Renal cortical epithelial cell (primary cell): ENCODE results near the gene PELI3. TPM values are rescaled to one million over a fixed set of nuclear protein-coding genes. Genes with fewer than 3 reads are reported as not detected.
A peak's percentile ranks its signal among the peaks of the same experiment; 100 is the strongest.

Experiments
- DNase-seq: peaks from one replicate; pipeline ENCODE4 v3.0.0-alpha.2; 2011; ENCODE audit warnings: low read depth
- total RNA-seq: library from RNA; depleted of rRNA; stranded (reverse); fragments of >200 nt; gene quantifications from 2 replicates; pipeline ENCODE4 v1.2.3, GENCODE V29; 2014

Gene PELI3
- total RNA-seq, 1 donor from 2014 or later, result 6.7 TPM

- no peak for DNase-seq
Measured at GRCh38 chr11:66505276-66505816, 38.6 kb downstream of the PELI3 start.

GRCh38 chr11:66509131-66509561 is 42.4 kb downstream of the PELI3 start:
- DNase-seq, result no peak

GRCh38 chr11:66510271-66510989 is 43.7 kb downstream of the PELI3 start, which contains the start of gene BBS1:
TSS of gene BBS1 (plus strand) at chr11:66510635. CDS start at chr11:66510660, 25 bp downstream.
- DNase-seq, result peak; percentile 42

- no peak for DNase-seq
Measured at GRCh38 chr11:66510990-66511339, 44.3 kb downstream of the PELI3 start.

- DNase-seq, result no peak
Measured at GRCh38 chr11:66523611-66524010, 56.9 kb downstream of the PELI3 start.

GRCh38 chr11:66524304-66525040 is 57.8 kb downstream of the PELI3 start:
- DNase-seq, result no peak

Other genes starting within 250 kb of the PELI3 start
- gene KLC2, start 209.2 kb upstream of the PELI3 start, total RNA-seq, result 12.0 and 33.4 TPM in 2 replicates
- 87.3 and 140 TPM in 2 replicates for gene RAB1B, start 198.3 kb upstream of the PELI3 start, total RNA-seq
- 0.15 TPM in 1 of 2 replicates, not detected in the other for gene CNIH2, start 188.7 kb upstream of the PELI3 start, total RNA-seq
- 87.7 and 166 TPM in 2 replicates for gene YIF1A, start 177.8 kb upstream of the PELI3 start, total RNA-seq
- 0.10 TPM in 1 of 2 replicates, not detected in the other for gene TMEM151A, start 175.0 kb upstream of the PELI3 start, total RNA-seq
- under 0.01 TPM in 1 of 2 replicates, not detected in the other for gene CD248, start 149.9 kb upstream of the PELI3 start, total RNA-seq
- gene RIN1, start 130.5 kb upstream of the PELI3 start, total RNA-seq, result 5.9 and 7.4 TPM in 2 replicates
- 50.1 and 74.1 TPM in 2 replicates for gene BRMS1, start 121.8 kb upstream of the PELI3 start, total RNA-seq
- gene B4GAT1, start 119.3 kb upstream of the PELI3 start, total RNA-seq, result 20.7 and 32.2 TPM in 2 replicates
- gene SLC29A2, start 95.1 kb upstream of the PELI3 start, total RNA-seq, result 1.4 and 5.3 TPM in 2 replicates
- gene NPAS4, start 45.9 kb upstream of the PELI3 start, total RNA-seq, result not detected in 2 replicates
- gene MRPL11, start 28.1 kb upstream of the PELI3 start, total RNA-seq, result 33.3 and 52.4 TPM in 2 replicates
- 73.6 and 95.2 TPM in 2 replicates for gene DPP3, start 13.5 kb downstream of the PELI3 start, total RNA-seq
- gene BBS1, start 43.7 kb downstream of the PELI3 start, total RNA-seq, result 20.7 and 120 TPM in 2 replicates
- 15.4 and 15.5 TPM in 2 replicates for gene ZDHHC24, start 79.1 kb downstream of the PELI3 start, total RNA-seq
- gene ACTN3, start 80.0 kb downstream of the PELI3 start, total RNA-seq, result not detected in 2 replicates
- 6.6 and 46.7 TPM in 2 replicates for gene CTSF, start 101.7 kb downstream of the PELI3 start, total RNA-seq
- gene CCDC87, start 126.2 kb downstream of the PELI3 start, total RNA-seq, result 0.35 and 0.80 TPM in 2 replicates
- gene CCS, start 126.3 kb downstream of the PELI3 start, total RNA-seq, result 21.0 and 23.8 TPM in 2 replicates
- gene RBM14, start 149.7 kb downstream of the PELI3 start, total RNA-seq, result 17.9 and 36.4 TPM in 2 replicates
- 122 and 200 TPM in 2 replicates for gene RBM4, start 171.8 kb downstream of the PELI3 start, total RNA-seq
- gene RBM4B, start 211.0 kb downstream of the PELI3 start, total RNA-seq, result 16.1 and 26.7 TPM in 2 replicates